Measurements from ENCODE around the gene PILRA. TPM values are rescaled to one million over a fixed set of nuclear protein-coding genes. Genes with fewer than 3 reads are reported as not detected.

Gene PILRA
- total and polyA plus RNA-seq, 2 experiments from 2014 or later, result 0.38 to 5.3 TPM

- Mint-ChIP-seq H3K27ac (no peak overlapping the region), H3K4me3 (no peak overlapping the region), H3K27me3 (ENCODE audit: insufficient read depth, low read depth, poor library complexity) (peaks cover 34% of the 10 kb centered on the region), H3K4me1 (peaks cover 12% of the 10 kb centered on the region), H3K36me3 (ENCODE audit: low read depth) (peaks cover 20% of the 10 kb centered on the region), H3K9me3 (peaks cover 20% of the 10 kb centered on the region; the same call in 2 of the 3 replicates)
- Histone ChIP-seq H3K4me2 (no peak overlapping the region), H4K20me1 (replicated peaks; ENCODE audit: insufficient read depth) (no peaks in the 10 kb centered on the region), H3K4me1 (ENCODE audit: insufficient read depth) (peaks cover 10% of the 10 kb centered on the region; the same call in 1 of the 2 replicates), H3K27me3 (ENCODE audit: insufficient read depth) (peaks cover 9% of the 10 kb centered on the region), H3F3A (replicated peaks; ENCODE audit: low read depth) (peaks cover 4% of the 10 kb centered on the region; the same call in 1 of the 2 replicates), H3K79me2 (replicated peaks; ENCODE audit: insufficient read depth) (peaks cover 14% of the 10 kb centered on the region), H3K9me2 (ENCODE audit: insufficient read depth) (0 out of 2 replicates have a peak, but pooled peaks cover 3% of the 10 kb centered on the region), H3K4me3 (no peak overlapping the region), H3K27ac (ENCODE audit: low read depth) (no peak overlapping the region), H2AFZ (no peak overlapping the region), H3K36me3 (ENCODE audit: insufficient read depth) (no peaks in the 10 kb centered on the region)
- ATAC-seq (no peak), DNase-seq (ENCODE audit: low spot score) (no peak)
- no peak for TF ChIP-seq STAT1 (IDR thresholded peaks at IDR 0.05; ENCODE audit: unreplicated experiment)
- no peak for TF ChIP-seq ZNF331 (CRISPR knock-in tag; IDR thresholded peaks at IDR 0.05; ENCODE audit: low read depth)
These were observed 53.2 kb downstream of the PILRA start for GRCh38 chr7:100426516-100426915.

GRCh38 chr7:100427762-100428198 is 54.5 kb downstream of the PILRA start:
- ATAC-seq, result no peak
- peaks cover 25% of the 10 kb centered on the region for H3K4me1 Mint-ChIP-seq
- Histone ChIP-seq H3K4me2 (0 out of 2 replicates have a peak overlapping the region, but pooled peaks have one; percentile 23), H3K36me3 (ENCODE audit: insufficient read depth) (no peaks in the 10 kb centered on the region), H3K27ac (ENCODE audit: low read depth) (no peak overlapping the region), H4K20me1 (replicated peaks; ENCODE audit: insufficient read depth) (no peaks in the 10 kb centered on the region; the same call in 1 of the 2 replicates), H3K79me2 (replicated peaks; ENCODE audit: insufficient read depth) (peaks cover 27% of the 10 kb centered on the region), H2AFZ (no peak overlapping the region), H3K27me3 (ENCODE audit: insufficient read depth) (peaks cover 9% of the 10 kb centered on the region), H3F3A (replicated peaks; ENCODE audit: low read depth) (peaks cover 11% of the 10 kb centered on the region; the same call in 1 of the 2 replicates), H3K4me3 (peak overlapping the region; percentile 67), H3K9me2 (ENCODE audit: insufficient read depth) (0 out of 2 replicates have a peak, but pooled peaks cover 3% of the 10 kb centered on the region), H3K4me1 (ENCODE audit: insufficient read depth) (peaks cover 21% of the 10 kb centered on the region; the same call in 1 of the 2 replicates)
- peaks cover 32% of the 10 kb centered on the region for H3K36me3 Mint-ChIP-seq (ENCODE audit: low read depth)
- peaks cover 20% of the 10 kb centered on the region; the same call in 2 of the 3 replicates for H3K9me3 Mint-ChIP-seq
- peak overlapping the region; percentile 92 for H3K4me3 Mint-ChIP-seq
- peaks cover 32% of the 10 kb centered on the region for H3K27me3 Mint-ChIP-seq (ENCODE audit: insufficient read depth, low read depth, poor library complexity)
- H3K27ac Mint-ChIP-seq, result no peak overlapping the region
- TF ChIP-seq CREB1 (CRISPR knock-in tag; IDR thresholded peaks at IDR 0.05; ENCODE audit: low read depth), result no peak
- no peak for TF ChIP-seq EZH2phosphoT487 (IDR thresholded peaks at IDR 0.05; ENCODE audit: unreplicated experiment)
- TF ChIP-seq CTCF (conservative IDR thresholded peaks at IDR 0.05; ENCODE audit: low read depth in 2 of 2), result no peak
- no peak for TF ChIP-seq REST (IDR thresholded peaks at IDR 0.05; ENCODE audit: unreplicated experiment)
- no peak for TF ChIP-seq ZNF462 (CRISPR knock-in tag; IDR thresholded peaks at IDR 0.05)
- no peak for TF ChIP-seq POLR2AphosphoS5 (IDR thresholded peaks at IDR 0.05; ENCODE audit: low read depth)
- TF ChIP-seq NANOG (IDR thresholded peaks at IDR 0.05; ENCODE audit: borderline replicate concordance), result no peak
- no peak for TF ChIP-seq STAT1 (IDR thresholded peaks at IDR 0.05; ENCODE audit: unreplicated experiment)
- no peak for DNase-seq (ENCODE audit: low spot score)
